ENCODE data around the gene SNX20. TPM values are rescaled to one million over a fixed set of nuclear protein-coding genes. Genes with fewer than 3 reads are reported as not detected.

SNX20 gene
- total and polyA plus RNA-seq, 2 of the 4 experiments (the other 2 are of a cell fraction), result not detected

DNA sequence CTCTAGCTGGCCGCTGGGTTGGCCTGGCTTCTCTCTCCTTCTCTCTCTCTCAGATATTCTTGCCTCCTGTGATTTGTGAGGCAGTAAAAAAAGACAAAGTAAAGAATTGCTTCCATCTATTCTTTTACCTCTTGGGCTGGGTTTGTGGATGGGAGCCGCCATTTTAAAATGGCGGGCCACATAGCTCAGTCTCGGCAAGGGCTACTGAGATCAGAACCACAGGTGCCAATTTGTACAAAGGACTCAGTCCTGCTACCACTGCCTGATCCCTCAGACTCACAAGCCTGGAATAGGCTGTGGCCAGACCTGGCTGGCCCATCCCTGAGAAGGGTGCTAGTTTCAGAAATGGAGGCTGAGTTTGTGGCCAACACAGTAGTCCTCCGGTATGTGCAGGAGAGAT is 36.4 kb upstream of the SNX20 start:
- H2AK5ac ChIP-seq (ENCODE audit: low read depth, low read length), result no peak overlapping the region
- H3K27ac ChIP-seq (ENCODE audit: insufficient read depth, low read length), result no peak overlapping the region
- no peaks in the 10 kb centered on the region for H3K9me3 ChIP-seq (ENCODE audit: control insufficient read depth, insufficient read depth, low read length)
- H3K9me1 ChIP-seq (ENCODE audit: insufficient read depth, low read length), result no peaks in the 10 kb centered on the region
- dilution Hi-C loops (cut with HindIII; ENCODE audit: low sequenced_read_pairs, unreplicated experiment), result no loop called here
- H2BK5ac ChIP-seq (ENCODE audit: low read depth, low read length, poor library complexity, severe bottlenecking), result no peak overlapping the region
- no peaks in the 10 kb centered on the region for H3K4me1 ChIP-seq (ENCODE audit: control insufficient read depth, insufficient read depth, low read length)
- no peak overlapping the region for H3K4me3 ChIP-seq (ENCODE audit: insufficient read depth, low read depth, low read length)
- TF ChIP-seq, protein P1, sequence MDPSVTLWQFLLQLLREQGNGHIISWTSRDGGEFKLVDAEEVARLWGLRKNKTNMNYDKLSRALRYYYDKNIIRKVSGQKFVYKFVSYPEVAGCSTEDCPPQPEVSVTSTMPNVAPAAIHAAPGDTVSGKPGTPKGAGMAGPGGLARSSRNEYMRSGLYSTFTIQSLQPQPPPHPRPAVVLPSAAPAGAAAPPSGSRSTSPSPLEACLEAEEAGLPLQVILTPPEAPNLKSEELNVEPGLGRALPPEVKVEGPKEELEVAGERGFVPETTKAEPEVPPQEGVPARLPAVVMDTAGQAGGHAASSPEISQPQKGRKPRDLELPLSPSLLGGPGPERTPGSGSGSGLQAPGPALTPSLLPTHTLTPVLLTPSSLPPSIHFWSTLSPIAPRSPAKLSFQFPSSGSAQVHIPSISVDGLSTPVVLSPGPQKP (IDR thresholded peaks at IDR 0.05; ENCODE audit: borderline replicate concordance, low read depth, low read length), result no peak
- no peak overlapping the region for H2BK120ac ChIP-seq (ENCODE audit: low read depth, low read length)
- H3K56ac ChIP-seq (ENCODE audit: extremely low read depth, insufficient read depth, low read length), result no peak overlapping the region
- no peak overlapping the region for H2BK15ac ChIP-seq (ENCODE audit: low read depth, low read length)
- CTCF ChIA-PET, result no interaction called here
- no peak overlapping the region for H2AFZ ChIP-seq (replicated peaks; ENCODE audit: low read length, poor library complexity)
- no peak overlapping the region for H4K91ac ChIP-seq (ENCODE audit: insufficient read depth, low read depth, low read length)
- no peaks in the 10 kb centered on the region; the same call in 1 of the 2 replicates for H3K27me3 ChIP-seq (ENCODE audit: control insufficient read depth, insufficient read depth, low read length)
- ATAC-seq (ENCODE audit: low read depth) (no peak), DNase-seq (no peak)
- in situ Hi-C loops (cut with MboI; ENCODE audit: low sequenced_read_pairs), result no loop called here
- H4K8ac ChIP-seq (ENCODE audit: low read depth in 2 of 2, low read length in 2 of 2), result no peak overlapping the region
- WGBS, 2 experiments (ENCODE audit: extremely low coverage in 2 of 2, insufficient read length in 1 of 2), result no CpG with 5 or more reads among the region's 5 CpGs
- no peak overlapping the region for H2BK20ac ChIP-seq (ENCODE audit: low read depth, low read length)
- no peak overlapping the region for H3K4ac ChIP-seq (ENCODE audit: low read depth, low read length)
- H4K5ac ChIP-seq (ENCODE audit: low read depth, low read length), result no peak overlapping the region
- H4K20me1 ChIP-seq (ENCODE audit: insufficient read depth, low read length), result no peaks in the 10 kb centered on the region
- H3K18ac ChIP-seq (ENCODE audit: low read depth, low read length), result no peak overlapping the region
- POLR2A ChIA-PET (ENCODE audit: unreplicated experiment), result no interaction called here
- BruUV-seq (replicated peaks), result no TSS peak
- H2AK9ac ChIP-seq (replicated peaks; ENCODE audit: low read depth, low read length, poor library complexity), result no peak overlapping the region
- H3K36me3 ChIP-seq (ENCODE audit: control insufficient read depth, insufficient read depth, low read length), result no peaks in the 10 kb centered on the region
- no peak overlapping the region for H3K4me2 ChIP-seq (ENCODE audit: low read depth, low read length)
- intact Hi-C loops (cut with micrococcal nuclease), result no loop called here
- no peaks in the 10 kb centered on the region for H3K79me1 ChIP-seq (ENCODE audit: low read depth in 1 of 2, low read length in 2 of 2)
- H3K9ac ChIP-seq (ENCODE audit: low read depth, low read length), result no peak overlapping the region
- H3K23ac ChIP-seq (ENCODE audit: low read depth, low read length), result no peak overlapping the region
- H3K14ac ChIP-seq (replicated peaks; ENCODE audit: low read depth, low read length), result no peak overlapping the region

Measured in IMR-90 (cell line).